ENCODE data around the gene CA4.
A peak's percentile ranks its signal among the peaks of the same experiment; 100 is the strongest.

Gene CA4

GRCh38 chr17:60134396-60135150, 15.2 kb upstream of the CA4 start:
- peak overlapping the region in 1 of 2 experiments; percentile 24 for H3K4ac ChIP-seq (ENCODE audit: low read depth in 1 of 2, low read length in 2 of 2)
- peaks cover 10% of the 10 kb centered on the region for H3K79me1 ChIP-seq (replicated peaks; ENCODE audit: low read length, poor library complexity, severe bottlenecking)
- H2BK120ac ChIP-seq (ENCODE audit: low read depth, low read length): no peak overlapping the region
- H3K27ac ChIP-seq (ENCODE audit: low read length, poor library complexity, severe bottlenecking): no peak overlapping the region
- H2AFZ ChIP-seq (ENCODE audit: low read depth, low read length): peak overlapping the region; percentile 97
- H2BK15ac ChIP-seq (ENCODE audit: low read depth, poor library complexity, severe bottlenecking): no peak overlapping the region
- peaks cover 17% of the 10 kb centered on the region for H3K4me1 ChIP-seq (ENCODE audit: control insufficient read depth, insufficient read depth, low read depth, low read length)
- H3K4me3 ChIP-seq (ENCODE audit: insufficient read depth in 1 of 2, low read depth in 1 of 2, low read length in 2 of 2): peak overlapping the region; percentile 67 to 91
- H3K9me3 ChIP-seq (ENCODE audit: control insufficient read depth, low read length): no peaks in the 10 kb centered on the region
- peak; percentile 57 for DNase-seq
- peak overlapping the region; percentile 97 for H3K4me2 ChIP-seq (ENCODE audit: low read length, poor library complexity, severe bottlenecking)
- peak overlapping the region in 1 of 2 experiments; percentile 54 for H3K23ac ChIP-seq (ENCODE audit: low read length in 2 of 2)
- H4K91ac ChIP-seq (ENCODE audit: low read length): no peak overlapping the region
- H2BK5ac ChIP-seq (ENCODE audit: low read depth, low read length, poor library complexity, severe bottlenecking): no peak overlapping the region
- H3K27me3 ChIP-seq (ENCODE audit: control insufficient read depth in 1 of 2, insufficient read depth in 1 of 2, low read length in 2 of 2): peaks cover 23 to 35% of the 10 kb centered on the region in 2 experiments
- peak overlapping the region; percentile 90 for H3K9ac ChIP-seq (ENCODE audit: low read length)
- peak overlapping the region; percentile 14 for H4K8ac ChIP-seq (ENCODE audit: low read length)
- H3K14ac ChIP-seq (ENCODE audit: low read length in 2 of 2): no peak overlapping the region
- peak overlapping the region in 1 of 2 experiments; percentile 45 for H2BK12ac ChIP-seq (ENCODE audit: low read length in 2 of 2)
- H3K36me3 ChIP-seq (ENCODE audit: control insufficient read depth in 1 of 2, insufficient read depth in 2 of 2, low read depth in 1 of 2, low read length in 2 of 2): peaks cover 5 to 12% of the 10 kb centered on the region in 2 experiments
- no peak overlapping the region for H2AK5ac ChIP-seq (ENCODE audit: low read length, severe bottlenecking)
- 28% methylated on average over 10 of the region's 16 CpGs for WGBS
- peak overlapping the region in 1 of 2 experiments; percentile 82 for H3K18ac ChIP-seq (ENCODE audit: low read depth in 1 of 2, low read length in 2 of 2)

GRCh38 chr17:60135151-60135950, 14.4 kb upstream of the CA4 start:
- H3K14ac ChIP-seq (ENCODE audit: low read length in 2 of 2): no peak overlapping the region
- H2BK15ac ChIP-seq (ENCODE audit: low read depth, poor library complexity, severe bottlenecking): no peak overlapping the region
- H3K4me3 ChIP-seq (ENCODE audit: insufficient read depth in 1 of 2, low read depth in 1 of 2, low read length in 2 of 2): peak overlapping the region; percentile 67 to 91
- peak overlapping the region; percentile 90 for H3K9ac ChIP-seq (ENCODE audit: low read length)
- H2AFZ ChIP-seq (ENCODE audit: low read depth, low read length): peak overlapping the region; percentile 97
- peaks cover 31 to 43% of the 10 kb centered on the region in 2 experiments for H3K27me3 ChIP-seq (ENCODE audit: control insufficient read depth in 1 of 2, insufficient read depth in 1 of 2, low read length in 2 of 2)
- peak overlapping the region in 1 of 2 experiments; percentile 57 for H2BK12ac ChIP-seq (ENCODE audit: low read length in 2 of 2)
- H3K4me1 ChIP-seq (ENCODE audit: control insufficient read depth, insufficient read depth, low read depth, low read length): peaks cover 22% of the 10 kb centered on the region
- H3K9me3 ChIP-seq (ENCODE audit: control insufficient read depth, low read length): no peaks in the 10 kb centered on the region
- H3K79me1 ChIP-seq (replicated peaks; ENCODE audit: low read length, poor library complexity, severe bottlenecking): peaks cover 10% of the 10 kb centered on the region
- 4% methylated on average over 54 of the region's 54 CpGs for WGBS
- peak overlapping the region; percentile 8 for H4K91ac ChIP-seq (ENCODE audit: low read length)
- H3K4ac ChIP-seq (ENCODE audit: low read depth in 1 of 2, low read length in 2 of 2): peak overlapping the region in 1 of 2 experiments; percentile 89
- no peak overlapping the region for H2BK120ac ChIP-seq (ENCODE audit: low read depth, low read length)
- H3K4me2 ChIP-seq (ENCODE audit: low read length, poor library complexity, severe bottlenecking): peak overlapping the region; percentile 97
- H3K36me3 ChIP-seq (ENCODE audit: control insufficient read depth in 1 of 2, insufficient read depth in 2 of 2, low read depth in 1 of 2, low read length in 2 of 2): peaks cover 5 to 12% of the 10 kb centered on the region in 2 experiments
- no peak overlapping the region for H2AK5ac ChIP-seq (ENCODE audit: low read length, severe bottlenecking)
- H3K18ac ChIP-seq (ENCODE audit: low read depth in 1 of 2, low read length in 2 of 2): peak overlapping the region in 1 of 2 experiments; percentile 82
- peak overlapping the region; percentile 6 for H3K27ac ChIP-seq (ENCODE audit: low read length, poor library complexity, severe bottlenecking)
- DNase-seq: peak; percentile 93
- no peak overlapping the region for H4K8ac ChIP-seq (ENCODE audit: low read length)
- H3K23ac ChIP-seq (ENCODE audit: low read length in 2 of 2): peak overlapping the region in 1 of 2 experiments; percentile 86
- H2BK5ac ChIP-seq (ENCODE audit: low read depth, low read length, poor library complexity, severe bottlenecking): no peak overlapping the region

- Histone ChIP-seq H2AK5ac (ENCODE audit: low read length, severe bottlenecking) (no peak overlapping the region), H3K14ac (ENCODE audit: low read length in 2 of 2) (no peak overlapping the region), H3K18ac (ENCODE audit: low read depth in 1 of 2, low read length in 2 of 2) (no peak overlapping the region), H3K27me3 (ENCODE audit: control insufficient read depth in 1 of 2, insufficient read depth in 1 of 2, low read length in 2 of 2) (peaks cover 38 to 51% of the 10 kb centered on the region in 2 experiments), H3K4ac (ENCODE audit: low read depth in 1 of 2, low read length in 2 of 2) (no peak overlapping the region), H4K91ac (ENCODE audit: low read length) (no peak overlapping the region), H3K4me1 (ENCODE audit: control insufficient read depth, insufficient read depth, low read depth, low read length) (peaks cover 25% of the 10 kb centered on the region), H3K23ac (ENCODE audit: low read length in 2 of 2) (no peak overlapping the region), H3K79me1 (replicated peaks; ENCODE audit: low read length, poor library complexity, severe bottlenecking) (peaks cover 10% of the 10 kb centered on the region), H2BK120ac (ENCODE audit: low read depth, low read length) (no peak overlapping the region), H2BK15ac (ENCODE audit: low read depth, poor library complexity, severe bottlenecking) (no peak overlapping the region), H3K9ac (ENCODE audit: low read length) (no peak overlapping the region), H3K27ac (ENCODE audit: low read length, poor library complexity, severe bottlenecking) (no peak overlapping the region), H4K8ac (ENCODE audit: low read length) (no peak overlapping the region), H2BK12ac (ENCODE audit: low read length in 2 of 2) (no peak overlapping the region), H2BK5ac (ENCODE audit: low read depth, low read length, poor library complexity, severe bottlenecking) (no peak overlapping the region), H3K36me3 (ENCODE audit: control insufficient read depth in 1 of 2, insufficient read depth in 2 of 2, low read depth in 1 of 2, low read length in 2 of 2) (peaks cover 7 to 12% of the 10 kb centered on the region in 2 experiments), H3K4me2 (ENCODE audit: low read length, poor library complexity, severe bottlenecking) (peak overlapping the region; percentile 56), H3K9me3 (ENCODE audit: control insufficient read depth, low read length) (no peaks in the 10 kb centered on the region), H2AFZ (ENCODE audit: low read depth, low read length) (no peak overlapping the region), H3K4me3 (ENCODE audit: insufficient read depth in 1 of 2, low read depth in 1 of 2, low read length in 2 of 2) (peak overlapping the region in 1 of 2 experiments; percentile 91)
- 81% methylated on average over 13 of the region's 13 CpGs for WGBS
- no peak for DNase-seq
These were observed 13.7 kb upstream of the CA4 start for GRCh38 chr17:60135951-60136666.
